Gastroesophageal sphincter (tissue), 4 donors: ENCODE measurements around the gene AHNAK2. TPM values are rescaled to one million over a fixed set of nuclear protein-coding genes. Genes with fewer than 3 reads are reported as not detected.

Experiments
- ATAC-seq: fragments of 150-250 bp; one replicate; pipeline ENCODE4 v1.9.1; 2016; ENCODE audit warnings: mild to moderate bottlenecking, moderate library complexity
- H3K27ac ChIP-seq, 4 donors: fragments of 200-600 bp; sonication (generic) in 3 of 4; 1 replicate in 3 of 4; 2 replicates in 1 of 4; pipeline ENCODE4 v1.5.1; 2016 to 2019
- H3K27me3 ChIP-seq: fragments of 200-600 bp; sonication (generic); one replicate; pipeline ENCODE4 v1.5.1; 2019
- H3K36me3 ChIP-seq, 2 donors: fragments of 200-600 bp; sonication (generic); one replicate each; pipeline ENCODE4 v1.5.1; 2019; ENCODE audit warnings: control low read depth in 1 of 2
- H3K4me1 ChIP-seq, 3 donors: fragments of 200-600 bp; sonication (generic); 1 replicate in 2 of 3; 2 replicates in 1 of 3; pipeline ENCODE4 v1.5.1; 2016 to 2019; ENCODE audit warnings: control low read depth in 2 of 3
- H3K4me3 ChIP-seq, 2 donors: fragments of 200-600 bp; sonication (generic); one replicate each; pipeline ENCODE4 v1.5.1; 2019; ENCODE audit warnings: mild to moderate bottlenecking in 1 of 2, moderate library complexity in 1 of 2
- H3K9me3 ChIP-seq, 3 donors: fragments of 200-600 bp; sonication (generic); one replicate each; pipeline ENCODE4 v1.5.1; 2017 to 2019; ENCODE audit warnings: control low read depth in 2 of 3
- EP300 ChIP-seq: sonication (generic); formaldehyde crosslinking; IDR thresholded peaks from one replicate; pipeline ENCODE4 v1.6.1; 2017; ENCODE audit warnings: antibody characterized with exemption, mild to moderate bottlenecking
- POLR2A ChIP-seq, 2 donors: fragments of 450-650 bp; IDR thresholded peaks; one replicate each; pipeline ENCODE4 v1.6.1; 2017; ENCODE audit warnings: antibody characterized with exemption in 2 of 2, mild to moderate bottlenecking in 2 of 2, moderate library complexity in 1 of 2
- POLR2AphosphoS5 ChIP-seq: sonication (generic); formaldehyde crosslinking; IDR thresholded peaks from one replicate; pipeline ENCODE4 v1.6.1; 2017; ENCODE audit warnings: antibody characterized with exemption
- WGBS, 2 donors: methylation state at CpG; one replicate each; pipeline ENCODE4 v1.1.5; 2018; ENCODE audit warnings: low coverage in 1 of 2; 5-methylcytosine and 5-hydroxymethylcytosine counted together
- total RNA-seq, 4 donors: library from RNA; depleted of rRNA; stranded (reverse); fragments of >200 nt; gene quantifications; one replicate each; pipeline ENCODE4 v1.1.0, GENCODE V29; 2016
- TF ChIP-seq, protein P1 (sequence below), 4 experiments: fragments of 200-600 bp in 2 of 4; fragments of 450-650 bp in 2 of 4; sonication (generic) in 1 of 4; IDR thresholded peaks; one replicate each; pipeline ENCODE4 v1.5.1; 2017 to 2019; ENCODE audit warnings: antibody characterized with exemption in 4 of 4, mild to moderate bottlenecking in 2 of 4, moderate library complexity in 2 of 4

Gene AHNAK2
- total RNA-seq, 4 donors from 2014 or later, result 105 to 529 (median 239) TPM

GRCh38 chr14:104899781-104900180 is 78.4 kb downstream of the AHNAK2 start:
- Histone ChIP-seq H3K9me3 (no peaks in the 10 kb centered on the region), H3K36me3 (peaks cover 0 to 3% of the 10 kb centered on the region in 2 donors), H3K27me3 (peaks cover 3% of the 10 kb centered on the region), H3K27ac (no peak overlapping the region), H3K4me1 (peaks cover 0 to 19% (median 0%) of the 10 kb centered on the region in 3 donors), H3K4me3 (no peak overlapping the region)
- no peak for TF ChIP-seq POLR2AphosphoS5
- TF ChIP-seq, protein P1, sequence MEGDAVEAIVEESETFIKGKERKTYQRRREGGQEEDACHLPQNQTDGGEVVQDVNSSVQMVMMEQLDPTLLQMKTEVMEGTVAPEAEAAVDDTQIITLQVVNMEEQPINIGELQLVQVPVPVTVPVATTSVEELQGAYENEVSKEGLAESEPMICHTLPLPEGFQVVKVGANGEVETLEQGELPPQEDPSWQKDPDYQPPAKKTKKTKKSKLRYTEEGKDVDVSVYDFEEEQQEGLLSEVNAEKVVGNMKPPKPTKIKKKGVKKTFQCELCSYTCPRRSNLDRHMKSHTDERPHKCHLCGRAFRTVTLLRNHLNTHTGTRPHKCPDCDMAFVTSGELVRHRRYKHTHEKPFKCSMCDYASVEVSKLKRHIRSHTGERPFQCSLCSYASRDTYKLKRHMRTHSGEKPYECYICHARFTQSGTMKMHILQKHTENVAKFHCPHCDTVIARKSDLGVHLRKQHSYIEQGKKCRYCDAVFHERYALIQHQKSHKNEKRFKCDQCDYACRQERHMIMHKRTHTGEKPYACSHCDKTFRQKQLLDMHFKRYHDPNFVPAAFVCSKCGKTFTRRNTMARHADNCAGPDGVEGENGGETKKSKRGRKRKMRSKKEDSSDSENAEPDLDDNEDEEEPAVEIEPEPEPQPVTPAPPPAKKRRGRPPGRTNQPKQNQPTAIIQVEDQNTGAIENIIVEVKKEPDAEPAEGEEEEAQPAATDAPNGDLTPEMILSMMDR (IDR thresholded peaks at IDR 0.05), result no peak
- no peak for TF ChIP-seq EP300
- TF ChIP-seq POLR2A (IDR thresholded peaks at IDR 0.05), result no peak
- no peak for ATAC-seq
- WGBS, 2 donors, result 0 to 70% methylated on average over 1 to 2 of the region's 2 CpGs

- 63 to 64% methylated on average over 8 to 24 of the region's 24 CpGs for WGBS, 2 donors
- H3K36me3 ChIP-seq, result peaks cover 0 to 11% of the 10 kb centered on the region in 2 donors
- no peak overlapping the region for H3K27ac ChIP-seq
- peaks cover 0 to 26% (median 0%) of the 10 kb centered on the region in 3 donors for H3K4me1 ChIP-seq
- H3K9me3 ChIP-seq, result no peaks in the 10 kb centered on the region
- no peak for TF ChIP-seq POLR2A (IDR thresholded peaks at IDR 0.05)
- TF ChIP-seq, protein P1 (IDR thresholded peaks at IDR 0.05), result no peak
- TF ChIP-seq EP300, result no peak
- TF ChIP-seq POLR2AphosphoS5, result no peak
- no peak overlapping the region for H3K4me3 ChIP-seq
- no peak for ATAC-seq
- H3K27me3 ChIP-seq, result no peaks in the 10 kb centered on the region
These were observed 79.2 kb downstream of the AHNAK2 start for GRCh38 chr14:104898870-104899510.

- peaks cover 0 to 27% (median 0%) of the 10 kb centered on the region in 3 donors for H3K4me1 ChIP-seq
- 90% methylated on average over 5 of the region's 7 CpGs; no CpG with 5 or more reads in 1 of the 2 donors for WGBS, 2 donors
- H3K4me3 ChIP-seq, result no peak overlapping the region
- TF ChIP-seq EP300 (no peak), POLR2AphosphoS5 (no peak), POLR2A (IDR thresholded peaks at IDR 0.05) (no peak)
- TF ChIP-seq, protein P1 (IDR thresholded peaks at IDR 0.05), result no peak
- no peaks in the 10 kb centered on the region for H3K27me3 ChIP-seq
- ATAC-seq, result no peak
- no peak overlapping the region for H3K27ac ChIP-seq
- H3K36me3 ChIP-seq, result peaks cover 0 to 17% of the 10 kb centered on the region in 2 donors
- H3K9me3 ChIP-seq, result no peaks in the 10 kb centered on the region
These were observed 80.0 kb downstream of the AHNAK2 start for GRCh38 chr14:104898195-104898558.

GRCh38 chr14:104897330-104898194 is 80.6 kb downstream of the AHNAK2 start:
- no peak overlapping the region for H3K4me3 ChIP-seq
- WGBS, 2 donors, result 68% methylated on average over 4 of the region's 37 CpGs; no CpG with 5 or more reads in 1 of the 2 donors
- no peak for ATAC-seq
- peaks cover 0 to 27% (median 0%) of the 10 kb centered on the region in 3 donors for H3K4me1 ChIP-seq
- peaks cover 0 to 17% of the 10 kb centered on the region in 2 donors for H3K36me3 ChIP-seq
- TF ChIP-seq, protein P1 (IDR thresholded peaks at IDR 0.05), result no peak
- TF ChIP-seq POLR2AphosphoS5 (no peak), EP300 (no peak), POLR2A (IDR thresholded peaks at IDR 0.05) (no peak)
- H3K27me3 ChIP-seq, result no peaks in the 10 kb centered on the region
- H3K9me3 ChIP-seq, result no peaks in the 10 kb centered on the region
- H3K27ac ChIP-seq, result no peak overlapping the region
